Activated T-cell treated with anti-CD3 and anti-CD28 coated beads, Interleukin-2, amount 50 U/mL, for 4 hours (primary cell): Measurements from ENCODE around the gene CALN1. TPM values are rescaled to one million over a fixed set of nuclear protein-coding genes. Genes with fewer than 3 reads are reported as not detected.

Experiments used
- ATAC-seq, 2 donors: fragments of 200-7000 bp; cut with Tn5 transposase; one replicate each; pipeline ENCODE4 v1.10.0; 2021
- DNase-seq: peaks from one replicate; pipeline ENCODE4 v3.0.0-alpha.2; 2020
- H3K27me3 Mint-ChIP-seq: one replicate; pipeline ENCODE4 v1.8.0; 2021; ENCODE audit warnings: low read depth, mixed read lengths
- H3K36me3 Mint-ChIP-seq: one replicate; pipeline ENCODE4 v1.8.0; 2022; ENCODE audit warnings: mixed read lengths; ENCODE audit not compliant: insufficient read depth
- H3K4me1 Mint-ChIP-seq: one replicate; pipeline ENCODE4 v1.8.0; 2021; ENCODE audit warnings: low read depth, mixed read lengths
- H3K4me3 Mint-ChIP-seq: one replicate; pipeline ENCODE4 v1.8.0; 2021; ENCODE audit warnings: mild to moderate bottlenecking, moderate library complexity, mixed read lengths
- H3K9me3 Mint-ChIP-seq: one replicate; pipeline ENCODE4 v1.8.0; 2021; ENCODE audit warnings: mixed read lengths
- total RNA-seq, 3 donors: library from RNA; stranded (reverse); gene quantifications; one replicate each; pipeline ENCODE4 v1.2.1, GENCODE V29; 2021

The CALN1 gene
- total RNA-seq, 3 donors from 2014 or later = 0.03 to 0.30 (median 0.10) TPM

DNA sequence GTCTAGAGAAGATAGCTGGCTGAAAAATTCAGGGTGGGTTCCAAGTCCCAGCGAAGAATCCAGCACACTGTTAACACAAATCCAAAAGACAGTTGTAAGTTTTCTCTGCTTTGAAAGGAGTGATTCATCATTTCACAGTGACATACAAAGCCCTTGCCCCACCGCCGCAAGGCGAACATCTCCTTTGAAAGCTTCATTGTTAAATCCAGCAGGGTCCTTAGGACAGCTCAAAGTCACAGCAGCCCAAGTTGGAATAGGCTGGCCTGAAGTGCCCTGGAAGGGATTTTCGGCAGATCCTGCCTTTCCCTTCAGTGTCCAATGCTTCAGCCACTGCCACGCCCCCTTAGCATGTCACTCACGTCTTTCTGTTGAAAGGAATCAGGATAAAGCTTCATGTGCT, 526.1 kb downstream of the CALN1 start:
- no peak for DNase-seq
- no peaks in the 10 kb centered on the region for H3K27me3 Mint-ChIP-seq
- H3K36me3 Mint-ChIP-seq = no peaks in the 10 kb centered on the region
- peaks cover 30% of the 10 kb centered on the region for H3K9me3 Mint-ChIP-seq
- no peaks in the 10 kb centered on the region for H3K4me1 Mint-ChIP-seq
- no peak for ATAC-seq
- H3K4me3 Mint-ChIP-seq = no peak overlapping the region

DNA sequence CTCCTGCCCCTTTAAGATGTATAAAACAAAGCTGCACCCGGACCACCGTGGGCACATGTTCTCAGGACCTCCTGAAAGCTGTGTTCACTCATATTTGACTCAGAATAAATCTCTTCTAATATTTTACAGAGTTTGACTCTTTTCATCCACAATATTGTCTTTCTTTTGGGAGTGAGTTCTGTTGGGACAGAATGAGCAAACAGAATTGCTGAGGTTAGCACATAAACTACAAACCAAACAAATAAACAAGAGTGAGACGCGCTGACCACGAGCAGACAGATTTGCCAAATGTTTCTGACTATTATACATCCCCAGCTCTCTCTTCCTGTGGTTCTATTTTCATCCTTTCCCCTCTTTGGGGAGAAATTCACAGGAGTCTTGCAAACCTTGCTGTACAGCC, 526.7 kb downstream of the CALN1 start:
- no peak for DNase-seq
- Mint-ChIP-seq H3K9me3 (peaks cover 33% of the 10 kb centered on the region), H3K4me1 (no peaks in the 10 kb centered on the region), H3K27me3 (no peaks in the 10 kb centered on the region), H3K4me3 (no peak overlapping the region), H3K36me3 (no peaks in the 10 kb centered on the region)
- ATAC-seq = no peak

DNA sequence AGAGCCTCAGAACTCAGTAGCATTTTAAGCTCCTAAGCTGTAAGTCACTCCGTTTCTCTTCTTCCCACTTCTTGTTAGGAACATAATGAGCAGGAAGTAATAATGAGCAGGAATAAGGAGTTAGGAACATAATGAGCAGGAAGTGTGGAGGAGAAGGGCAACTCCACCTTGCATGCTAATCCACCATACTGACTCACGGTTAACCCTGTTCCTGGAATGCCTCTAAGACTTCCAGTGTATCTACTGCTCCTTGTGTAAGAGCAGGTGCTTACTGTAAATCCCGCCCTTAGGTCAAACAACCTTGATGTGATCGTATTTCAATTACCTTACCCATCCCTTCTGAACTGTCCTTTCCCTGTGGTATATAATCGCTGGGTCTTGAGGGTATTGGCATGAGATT, 528.7 kb downstream of the CALN1 start:
- Mint-ChIP-seq H3K27me3 (no peaks in the 10 kb centered on the region), H3K4me1 (no peaks in the 10 kb centered on the region), H3K9me3 (peaks cover 40% of the 10 kb centered on the region), H3K36me3 (no peaks in the 10 kb centered on the region), H3K4me3 (no peak overlapping the region)
- ATAC-seq = no peak
- DNase-seq = no peak

DNA sequence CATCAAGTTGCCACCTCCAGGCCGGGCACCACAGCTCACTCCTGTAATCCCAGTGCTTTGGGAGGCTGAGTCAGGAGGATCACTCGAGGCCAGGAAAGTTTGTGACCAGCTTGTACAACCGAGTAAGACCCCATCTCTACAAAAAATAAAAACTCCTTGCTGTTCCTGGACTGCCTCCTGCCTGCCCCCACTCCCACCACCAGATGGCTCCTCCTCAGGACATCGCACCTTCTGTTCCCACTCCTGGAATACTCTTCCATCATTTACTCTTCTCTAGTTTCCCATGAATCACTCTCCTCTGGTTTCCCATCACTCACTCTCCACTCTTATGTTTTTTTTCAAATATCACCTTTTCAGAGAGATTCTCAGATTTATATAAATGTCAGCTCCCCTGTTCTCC, 540.7 kb downstream of the CALN1 start:
- H3K27me3 Mint-ChIP-seq = no peaks in the 10 kb centered on the region

DNA sequence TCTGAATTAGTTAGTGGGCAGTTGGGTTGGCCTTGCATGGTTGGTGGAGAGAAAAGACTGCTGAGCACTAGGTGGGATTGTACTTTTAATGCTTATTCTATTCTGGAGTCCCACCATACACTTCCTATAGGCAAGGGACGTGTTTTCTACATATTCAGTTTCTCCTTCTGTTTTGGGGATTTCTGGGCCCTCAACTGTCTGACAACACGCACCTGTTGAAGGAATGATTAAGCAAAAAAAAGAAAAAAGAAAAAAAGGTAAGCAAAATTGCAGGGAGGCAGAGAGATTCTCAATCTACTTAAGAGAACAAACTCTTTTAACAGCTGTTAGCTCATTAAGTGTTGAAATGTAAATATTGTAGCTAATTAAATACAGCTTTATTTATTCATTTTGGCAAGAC, 541.3 kb downstream of the CALN1 start:
- Mint-ChIP-seq H3K27me3 (no peaks in the 10 kb centered on the region), H3K9me3 (peaks cover 9% of the 10 kb centered on the region), H3K4me1 (no peaks in the 10 kb centered on the region), H3K36me3 (no peaks in the 10 kb centered on the region), H3K4me3 (no peak overlapping the region)
- ATAC-seq = no peak
- DNase-seq = no peak

More for the DNA sequence above, 540.7 kb downstream of the CALN1 start:
- H3K4me3 Mint-ChIP-seq = no peak overlapping the region
- peaks cover 14% of the 10 kb centered on the region for H3K9me3 Mint-ChIP-seq
- ATAC-seq = no peak
- DNase-seq = no peak
- H3K36me3 Mint-ChIP-seq = no peaks in the 10 kb centered on the region
- no peaks in the 10 kb centered on the region for H3K4me1 Mint-ChIP-seq

DNA sequence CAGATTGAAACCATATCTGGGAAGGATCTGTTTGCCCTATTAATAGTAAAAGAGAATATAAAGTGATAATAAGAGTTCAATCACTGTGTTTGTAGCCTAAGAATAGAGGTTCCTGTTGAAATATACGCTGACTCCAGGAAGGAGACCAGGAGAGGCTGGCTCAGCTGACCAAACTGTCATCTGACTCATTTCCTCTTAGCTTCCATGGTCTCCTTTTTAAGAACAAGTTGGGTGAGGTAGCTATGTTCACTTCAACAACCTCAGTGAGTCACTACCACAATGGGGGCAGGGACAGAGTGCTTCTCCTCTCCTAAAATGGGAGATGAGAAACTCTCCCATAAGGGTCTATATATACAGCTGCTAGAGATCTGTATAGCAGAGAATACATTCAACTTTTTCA, 543.3 kb downstream of the CALN1 start:
- Mint-ChIP-seq H3K9me3 (peaks cover 3% of the 10 kb centered on the region), H3K4me3 (no peak overlapping the region), H3K36me3 (no peaks in the 10 kb centered on the region), H3K4me1 (no peaks in the 10 kb centered on the region), H3K27me3 (no peaks in the 10 kb centered on the region)
- no peak for ATAC-seq
- DNase-seq = no peak

DNA sequence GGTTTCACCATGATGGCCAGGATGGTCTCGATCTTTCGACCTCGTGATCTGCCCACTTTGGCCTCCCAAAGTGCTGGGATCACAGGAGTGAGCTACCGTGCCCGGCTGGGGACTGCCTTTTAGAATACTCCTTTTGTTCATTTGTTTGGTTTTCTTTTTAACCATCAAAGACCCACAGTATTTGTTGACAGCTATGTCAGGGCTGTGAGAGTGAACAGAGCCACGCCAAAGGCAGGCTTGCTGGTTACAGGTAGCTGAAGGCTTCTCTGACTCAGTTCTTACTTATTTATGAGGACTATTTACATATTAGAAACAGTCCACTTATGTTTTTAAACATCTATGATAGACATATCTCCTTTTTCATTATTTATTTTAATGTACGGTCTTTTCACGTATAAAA, 544.5 kb downstream of the CALN1 start:
- H3K27me3 Mint-ChIP-seq = no peaks in the 10 kb centered on the region
- no peak for ATAC-seq
- no peak overlapping the region for H3K4me3 Mint-ChIP-seq
- no peak for DNase-seq
- H3K36me3 Mint-ChIP-seq = no peaks in the 10 kb centered on the region
- peaks cover 3% of the 10 kb centered on the region for H3K9me3 Mint-ChIP-seq
- H3K4me1 Mint-ChIP-seq = no peaks in the 10 kb centered on the region

DNA sequence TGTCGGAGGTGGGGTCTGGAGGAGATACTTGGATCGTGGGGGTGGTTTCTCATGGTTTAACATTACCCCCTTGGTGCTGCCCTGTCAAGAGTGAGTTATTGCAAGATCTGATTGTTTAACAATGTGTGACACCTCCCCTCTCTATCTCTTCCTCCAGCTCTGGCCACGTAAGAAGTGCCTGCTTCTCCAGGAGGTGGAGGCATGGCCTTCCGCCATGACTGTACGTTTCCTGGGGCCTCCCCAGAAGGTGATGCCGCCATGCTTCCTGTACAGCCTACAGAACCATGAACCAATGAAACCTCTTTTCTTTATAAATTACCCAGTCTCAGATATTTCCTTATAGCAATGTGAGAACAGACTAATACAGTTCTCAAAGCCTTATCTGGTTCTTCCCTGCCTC, 547.0 kb downstream of the CALN1 start:
- Mint-ChIP-seq H3K9me3 (peaks cover 3% of the 10 kb centered on the region), H3K27me3 (no peaks in the 10 kb centered on the region), H3K4me1 (no peaks in the 10 kb centered on the region), H3K36me3 (no peaks in the 10 kb centered on the region), H3K4me3 (no peak overlapping the region)
- no peak for DNase-seq
- no peak for ATAC-seq

DNA sequence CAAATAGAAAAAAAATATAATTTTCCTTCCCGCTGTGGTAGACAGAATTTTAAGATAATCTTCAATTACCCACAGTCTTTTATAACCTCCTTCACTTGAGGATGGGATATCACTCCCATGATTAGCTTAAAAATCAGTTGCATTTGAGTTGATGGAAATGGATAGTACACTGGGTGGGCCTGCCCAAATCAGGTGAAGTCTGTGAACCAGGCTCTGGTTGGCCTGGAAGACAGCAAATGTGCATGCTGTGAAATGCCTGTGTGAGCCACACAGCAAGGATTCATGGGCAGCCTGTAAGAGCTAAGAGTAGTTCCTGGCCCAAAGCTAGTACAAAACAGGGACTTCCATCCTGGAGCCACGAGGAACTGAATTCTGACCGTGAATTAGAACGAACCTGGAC, 548.0 kb downstream of the CALN1 start:
- no peak for DNase-seq
- H3K4me3 Mint-ChIP-seq = no peak overlapping the region
- no peak for ATAC-seq
- no peaks in the 10 kb centered on the region for H3K27me3 Mint-ChIP-seq
- no peaks in the 10 kb centered on the region for H3K4me1 Mint-ChIP-seq
- H3K9me3 Mint-ChIP-seq = peaks cover 3% of the 10 kb centered on the region
- no peaks in the 10 kb centered on the region for H3K36me3 Mint-ChIP-seq

DNA sequence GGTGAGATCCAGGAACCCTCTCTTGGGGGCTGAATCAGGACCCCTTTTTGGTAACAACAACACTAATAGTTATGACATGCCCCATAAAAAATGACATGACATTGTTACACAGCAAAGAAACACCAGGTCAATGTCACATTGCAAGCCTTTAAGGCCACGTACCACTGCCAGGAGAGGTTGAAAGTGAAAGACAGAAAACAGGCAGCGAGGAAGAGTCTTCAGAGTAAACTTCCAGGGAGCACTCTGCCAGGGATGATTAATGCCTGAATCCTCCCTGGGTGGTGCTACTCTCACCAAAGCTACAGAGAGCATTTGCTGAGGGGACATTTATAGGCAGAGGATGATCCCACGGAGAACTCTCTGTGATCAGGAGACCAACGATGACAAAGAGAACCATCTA, 551.6 kb downstream of the CALN1 start:
- Mint-ChIP-seq H3K4me1 (no peaks in the 10 kb centered on the region), H3K27me3 (no peaks in the 10 kb centered on the region)

DNA sequence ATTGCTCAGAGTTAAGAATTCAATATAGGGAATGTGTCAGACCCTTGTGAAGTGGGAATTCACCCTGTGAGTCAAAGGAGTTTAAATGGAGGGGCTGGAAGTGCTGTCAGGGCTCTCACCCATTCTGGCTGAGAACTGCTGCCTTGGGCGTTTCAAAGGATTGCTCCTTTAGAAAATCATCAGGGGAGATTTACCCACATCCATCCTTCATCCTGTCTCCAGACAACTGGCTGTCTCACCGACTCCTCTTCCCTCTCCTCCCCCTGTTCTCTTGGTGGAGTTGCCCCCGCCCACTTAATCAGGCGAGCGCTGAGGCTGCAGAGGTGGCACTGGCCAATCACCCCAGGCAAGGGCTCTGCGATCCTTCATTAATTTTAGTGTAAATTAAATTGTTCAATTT, 554.8 kb downstream of the CALN1 start:
- Mint-ChIP-seq H3K36me3 (no peaks in the 10 kb centered on the region), H3K4me3 (no peak overlapping the region), H3K9me3 (peaks cover 6% of the 10 kb centered on the region), H3K27me3 (no peaks in the 10 kb centered on the region), H3K4me1 (no peaks in the 10 kb centered on the region)
- DNase-seq (no peak), ATAC-seq (no peak)

More for the DNA sequence above, 551.6 kb downstream of the CALN1 start:
- ATAC-seq = no peak
- H3K36me3 Mint-ChIP-seq = no peaks in the 10 kb centered on the region
- H3K9me3 Mint-ChIP-seq = peaks cover 6% of the 10 kb centered on the region
- DNase-seq = no peak
- H3K4me3 Mint-ChIP-seq = no peak overlapping the region

DNA sequence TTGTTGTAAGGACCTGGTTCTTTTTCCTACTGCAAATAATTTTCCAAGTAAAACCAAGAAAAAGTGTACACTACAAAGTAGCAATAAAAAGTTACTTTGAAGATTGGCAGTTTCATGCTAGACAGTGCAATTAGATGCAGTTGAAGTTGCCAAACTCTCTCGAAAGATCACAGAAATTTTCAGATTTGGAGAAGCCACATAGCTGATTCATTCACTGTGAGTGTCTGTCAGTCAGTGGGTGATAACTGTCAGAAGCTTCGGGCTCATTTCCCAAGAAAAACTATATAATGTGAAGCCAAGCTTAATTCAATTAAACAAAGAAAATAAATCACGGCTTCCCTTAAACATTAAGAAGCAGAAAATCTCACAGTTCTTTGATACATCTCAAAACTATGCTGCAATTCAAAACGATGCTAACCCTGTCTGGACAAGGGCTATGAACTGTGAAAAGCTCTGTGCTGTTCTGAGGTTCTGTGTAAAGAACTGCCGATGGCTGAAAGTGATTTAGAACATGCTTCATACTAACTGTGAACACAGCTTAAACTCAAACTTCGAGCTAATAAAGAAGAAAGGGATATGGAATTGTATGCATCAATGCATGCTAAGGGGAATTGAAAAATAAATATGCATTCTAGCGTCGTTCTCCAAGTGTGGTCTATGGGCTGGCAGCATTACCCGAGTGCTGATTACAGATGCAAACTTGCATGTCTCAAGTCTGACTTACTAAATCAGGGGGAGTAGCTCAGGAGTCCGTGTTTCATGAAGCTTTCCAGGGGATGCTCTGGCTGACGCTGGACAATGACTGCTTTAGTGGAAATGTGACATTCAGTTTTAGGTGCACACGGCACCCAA, 557.4 kb downstream of the CALN1 start:
- DNase-seq (no peak), ATAC-seq (no peak)
- Mint-ChIP-seq H3K4me1 (no peaks in the 10 kb centered on the region), H3K36me3 (no peaks in the 10 kb centered on the region), H3K27me3 (no peaks in the 10 kb centered on the region), H3K9me3 (peaks cover 18% of the 10 kb centered on the region), H3K4me3 (no peak overlapping the region)

DNA sequence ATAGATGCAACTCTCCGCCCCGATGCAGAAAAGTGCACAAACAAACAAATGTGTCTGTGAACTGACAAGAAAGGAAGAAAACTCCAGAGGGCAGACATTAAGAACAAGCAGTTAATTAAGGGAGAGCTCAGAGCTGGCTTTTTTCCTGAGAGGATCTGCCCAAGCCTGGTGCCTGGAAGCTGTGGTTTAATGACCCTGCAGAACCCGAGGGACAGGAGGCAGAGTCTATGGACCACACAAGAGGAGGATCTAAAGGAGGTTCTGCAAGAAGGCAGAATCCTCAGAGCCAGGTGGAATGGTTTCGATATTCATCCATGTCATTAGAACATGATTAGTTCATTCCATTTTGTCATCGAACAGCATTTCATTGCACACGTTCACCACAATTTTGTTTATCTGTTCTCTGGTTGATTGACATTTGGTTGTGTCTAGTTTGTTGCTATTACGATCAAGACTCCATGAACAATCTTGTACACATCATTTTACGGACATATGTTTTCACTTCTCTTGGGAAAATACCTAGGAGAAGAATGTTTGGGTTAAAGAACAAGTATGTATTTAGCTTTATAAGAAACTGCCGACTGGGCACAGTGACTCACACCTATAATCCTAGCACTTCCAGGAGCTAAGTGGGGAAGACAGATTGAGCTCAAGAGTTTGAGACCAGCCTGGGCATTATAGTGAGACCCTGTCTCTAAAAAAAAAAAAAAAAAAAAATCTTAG, 560.2 kb downstream of the CALN1 start:
- no peak for DNase-seq
- Mint-ChIP-seq H3K9me3 (peaks cover 12% of the 10 kb centered on the region), H3K4me1 (no peaks in the 10 kb centered on the region), H3K4me3 (no peak overlapping the region), H3K36me3 (no peaks in the 10 kb centered on the region), H3K27me3 (no peaks in the 10 kb centered on the region)
- no peak for ATAC-seq

DNA sequence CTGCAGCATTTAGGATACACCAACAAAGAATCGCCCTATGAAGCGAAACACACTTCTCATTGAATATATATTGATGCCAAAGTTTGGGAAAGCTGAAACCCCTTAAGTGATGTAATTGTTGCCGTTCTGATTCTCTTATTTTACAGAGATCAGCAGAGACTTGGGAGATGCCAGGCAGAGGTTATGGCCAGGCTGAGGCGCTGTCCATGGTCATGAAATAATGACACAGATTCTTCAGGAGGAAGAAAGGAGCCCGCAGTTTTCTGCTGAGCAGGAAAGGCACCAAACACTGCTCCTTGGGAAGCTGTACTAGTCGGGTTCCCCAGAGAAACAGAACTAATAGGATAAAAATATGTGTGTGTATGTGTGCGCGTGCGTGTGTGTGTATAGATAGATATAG, 566.0 kb downstream of the CALN1 start:
- H3K9me3 Mint-ChIP-seq = peaks cover 11% of the 10 kb centered on the region
- H3K27me3 Mint-ChIP-seq = no peaks in the 10 kb centered on the region
- H3K4me1 Mint-ChIP-seq = no peaks in the 10 kb centered on the region
- ATAC-seq (no peak), DNase-seq (no peak)
- no peak overlapping the region for H3K4me3 Mint-ChIP-seq
- no peaks in the 10 kb centered on the region for H3K36me3 Mint-ChIP-seq

DNA sequence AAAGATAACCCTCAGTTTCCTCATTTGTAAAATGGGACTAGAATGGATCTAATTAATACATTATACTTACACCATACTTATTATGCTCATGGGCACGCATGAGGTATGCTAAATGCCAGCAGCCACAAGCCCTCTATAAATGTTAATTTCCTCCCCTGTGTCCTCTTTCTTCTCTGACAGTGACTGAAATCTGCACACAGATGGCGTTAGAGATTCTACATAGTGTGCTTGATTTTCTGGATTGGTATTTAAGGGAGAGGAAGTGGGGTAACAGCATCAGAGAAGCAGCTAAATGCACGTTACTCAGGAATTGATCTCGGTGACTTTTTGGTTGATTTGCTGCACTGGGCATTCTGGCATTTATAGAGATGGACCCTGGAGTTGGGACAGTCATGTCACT, 568.5 kb downstream of the CALN1 start:
- Mint-ChIP-seq H3K4me1 (no peaks in the 10 kb centered on the region), H3K27me3 (no peaks in the 10 kb centered on the region), H3K36me3 (no peaks in the 10 kb centered on the region), H3K4me3 (no peak overlapping the region), H3K9me3 (peaks cover 4% of the 10 kb centered on the region)
- DNase-seq (no peak), ATAC-seq (no peak)
